M059J (cell line): Measurements from ENCODE around the gene FRG2. TPM values are rescaled to one million over a fixed set of nuclear protein-coding genes. Genes with fewer than 3 reads are reported as not detected.
"Not testable (repeated sequence)": the region's sequence is repeated elsewhere in the genome, so short reads cannot be mapped to it uniquely, and the experiment has no call there.

Experiments used
- DNase-seq: peaks from one replicate; pipeline ENCODE4 v3.0.0-alpha.2; 2012; ENCODE audit warnings: low read depth
- total RNA-seq: library from RNA; depleted of rRNA; stranded (reverse); fragments of >200 nt; shearing (Covaris generic); gene quantifications from 2 replicates; pipeline ENCODE4 v1.2.3, GENCODE V29; 2014; rRNA removed

The FRG2 gene
- total RNA-seq = 0.17 and 0.27 TPM in 2 replicates

- not testable (repeated sequence) for DNase-seq
These were observed at the start of gene FRG2 for GRCh38 chr4:190027156-190027555. TSS of gene FRG2 (minus strand) at chr4:190027256. CDS start at chr4:190027204, 52 bp downstream.

- not testable (repeated sequence) for DNase-seq
These were observed 41.3 kb upstream of the FRG2 start for GRCh38 chr4:190068351-190068750.

GRCh38 chr4:190064805-190065204 is 37.7 kb upstream of the FRG2 start:
- not testable (repeated sequence) for DNase-seq

- not testable (repeated sequence) for DNase-seq
These were observed 37.3 kb upstream of the FRG2 start, which contains the start of gene DBET for GRCh38 chr4:190064342-190064741. TSS of gene DBET (plus strand) at chr4:190064502.

- DNase-seq = not testable (repeated sequence)
These were observed 31.9 kb upstream of the FRG2 start for GRCh38 chr4:190058997-190059396.

GRCh38 chr4:190049378-190050239 is 22.6 kb upstream of the FRG2 start:
- not testable (repeated sequence) for DNase-seq

GRCh38 chr4:190047627-190048026 is 20.6 kb upstream of the FRG2 start:
- not testable (repeated sequence) for DNase-seq

- DNase-seq = not testable (repeated sequence)
These were observed 13.8 kb upstream of the FRG2 start for GRCh38 chr4:190040873-190041272.

- not testable (repeated sequence) for DNase-seq
These were observed 10.8 kb upstream of the FRG2 start for GRCh38 chr4:190037704-190038388.

GRCh38 chr4:190031264-190031663 is 4.2 kb upstream of the FRG2 start:
- not testable (repeated sequence) for DNase-seq

GRCh38 chr4:190022614-190023281 is 4.3 kb downstream of the FRG2 start:
- not testable (repeated sequence) for DNase-seq

- DNase-seq = not testable (repeated sequence)
These were observed 5.1 kb downstream of the FRG2 start for GRCh38 chr4:190021973-190022372.

GRCh38 chr4:190020790-190021717 is 6.0 kb downstream of the FRG2 start:
- peak; percentile 73 for DNase-seq

GRCh38 chr4:190019859-190020463 is 7.1 kb downstream of the FRG2 start:
- DNase-seq = not testable (repeated sequence)

- no peak for DNase-seq
These were observed 7.8 kb downstream of the FRG2 start for GRCh38 chr4:190019023-190019858.

GRCh38 chr4:190018201-190018920 is 8.7 kb downstream of the FRG2 start:
- no peak for DNase-seq

GRCh38 chr4:190017357-190018200 is 9.5 kb downstream of the FRG2 start:
- DNase-seq = no peak
